ENCODE measurements around the gene UQCC3. TPM values are rescaled to one million over a fixed set of nuclear protein-coding genes. Genes with fewer than 3 reads are reported as not detected.
A peak's percentile ranks its signal among the peaks of the same experiment; 100 is the strongest.

Gene UQCC3
- total and polyA plus RNA-seq, 2 of the 13 experiments (the other 11 are each of a cell fraction or from before 2014, with no cell fraction given) = 7.7 to 16.0 TPM

- no peak; the same call in 1 of the 2 replicates for TF ChIP-seq NRL (CRISPR knock-in tag; IDR thresholded peaks at IDR 0.05; ENCODE audit: borderline replicate concordance)
- TF ChIP-seq ZNF619 (CRISPR knock-in tag; IDR thresholded peaks at IDR 0.05) = no peak; the same call in 1 of the 2 replicates
- TF ChIP-seq ARNT (IDR thresholded peaks at IDR 0.05) = no peak
- no peak; the same call in none of the 2 replicates for TF ChIP-seq ZFX (CRISPR knock-in tag; IDR thresholded peaks at IDR 0.05; ENCODE audit: low read depth)
- TF ChIP-seq FOXM1 (CRISPR knock-in tag; IDR thresholded peaks at IDR 0.05) = no peak
- TF ChIP-seq, protein P1, sequence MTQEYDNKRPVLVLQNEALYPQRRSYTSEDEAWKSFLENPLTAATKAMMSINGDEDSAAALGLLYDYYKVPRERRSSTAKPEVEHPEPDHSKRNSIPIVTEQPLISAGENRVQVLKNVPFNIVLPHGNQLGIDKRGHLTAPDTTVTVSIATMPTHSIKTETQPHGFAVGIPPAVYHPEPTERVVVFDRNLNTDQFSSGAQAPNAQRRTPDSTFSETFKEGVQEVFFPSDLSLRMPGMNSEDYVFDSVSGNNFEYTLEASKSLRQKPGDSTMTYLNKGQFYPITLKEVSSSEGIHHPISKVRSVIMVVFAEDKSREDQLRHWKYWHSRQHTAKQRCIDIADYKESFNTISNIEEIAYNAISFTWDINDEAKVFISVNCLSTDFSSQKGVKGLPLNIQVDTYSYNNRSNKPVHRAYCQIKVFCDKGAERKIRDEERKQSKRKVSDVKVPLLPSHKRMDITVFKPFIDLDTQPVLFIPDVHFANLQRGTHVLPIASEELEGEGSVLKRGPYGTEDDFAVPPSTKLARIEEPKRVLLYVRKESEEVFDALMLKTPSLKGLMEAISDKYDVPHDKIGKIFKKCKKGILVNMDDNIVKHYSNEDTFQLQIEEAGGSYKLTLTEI (CRISPR knock-in tag; conservative IDR thresholded peaks at IDR 0.05) = no peak
- TF ChIP-seq, protein P2, sequence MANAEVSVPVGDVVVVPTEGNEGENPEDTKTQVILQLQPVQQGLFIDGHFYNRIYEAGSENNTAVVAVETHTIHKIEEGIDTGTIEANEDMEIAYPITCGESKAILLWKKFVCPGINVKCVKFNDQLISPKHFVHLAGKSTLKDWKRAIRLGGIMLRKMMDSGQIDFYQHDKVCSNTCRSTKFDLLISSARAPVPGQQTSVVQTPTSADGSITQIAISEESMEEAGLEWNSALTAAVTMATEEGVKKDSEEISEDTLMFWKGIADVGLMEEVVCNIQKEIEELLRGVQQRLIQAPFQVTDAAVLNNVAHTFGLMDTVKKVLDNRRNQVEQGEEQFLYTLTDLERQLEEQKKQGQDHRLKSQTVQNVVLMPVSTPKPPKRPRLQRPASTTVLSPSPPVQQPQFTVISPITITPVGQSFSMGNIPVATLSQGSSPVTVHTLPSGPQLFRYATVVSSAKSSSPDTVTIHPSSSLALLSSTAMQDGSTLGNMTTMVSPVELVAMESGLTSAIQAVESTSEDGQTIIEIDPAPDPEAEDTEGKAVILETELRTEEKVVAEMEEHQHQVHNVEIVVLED (CRISPR knock-in tag; IDR thresholded peaks at IDR 0.05; ENCODE audit: borderline replicate concordance) = peak; percentile 64; the same call in 1 of the 2 replicates
- TF ChIP-seq, protein P3, sequence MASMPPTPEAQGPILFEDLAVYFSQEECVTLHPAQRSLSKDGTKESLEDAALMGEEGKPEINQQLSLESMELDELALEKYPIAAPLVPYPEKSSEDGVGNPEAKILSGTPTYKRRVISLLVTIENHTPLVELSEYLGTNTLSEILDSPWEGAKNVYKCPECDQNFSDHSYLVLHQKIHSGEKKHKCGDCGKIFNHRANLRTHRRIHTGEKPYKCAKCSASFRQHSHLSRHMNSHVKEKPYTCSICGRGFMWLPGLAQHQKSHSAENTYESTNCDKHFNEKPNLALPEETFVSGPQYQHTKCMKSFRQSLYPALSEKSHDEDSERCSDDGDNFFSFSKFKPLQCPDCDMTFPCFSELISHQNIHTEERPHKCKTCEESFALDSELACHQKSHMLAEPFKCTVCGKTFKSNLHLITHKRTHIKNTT (CRISPR knock-in tag; IDR thresholded peaks at IDR 0.05) = no peak
- no peak for TF ChIP-seq HDAC6 (IDR thresholded peaks at IDR 0.05; ENCODE audit: low read depth, low read length)
- TF ChIP-seq ZNF777 (CRISPR knock-in tag; IDR thresholded peaks at IDR 0.05) = no peak
- no peak for TF ChIP-seq GTF2F1 (IDR thresholded peaks at IDR 0.05; ENCODE audit: low read length)
- TF ChIP-seq ZNF333 (CRISPR knock-in tag; IDR thresholded peaks at IDR 0.05; ENCODE audit: borderline replicate concordance) = no peak; the same call in 1 of the 2 replicates
- TF ChIP-seq ZNF17 (CRISPR knock-in tag; IDR thresholded peaks at IDR 0.05) = no peak
- no peak; the same call in 1 of the 2 replicates for TF ChIP-seq KDM5A (IDR thresholded peaks at IDR 0.05; ENCODE audit: borderline replicate concordance, low read length)
- peak; percentile 78 for TF ChIP-seq RBFOX2 (IDR thresholded peaks at IDR 0.05; ENCODE audit: low read depth, low read length)
- no peak for TF ChIP-seq MIXL1 (CRISPR knock-in tag; IDR thresholded peaks at IDR 0.05)
- no peak for TF ChIP-seq ZFP82 (CRISPR knock-in tag; IDR thresholded peaks at IDR 0.05; ENCODE audit: borderline replicate concordance)
- no peak for TF ChIP-seq ZFP36L1 (CRISPR knock-in tag; IDR thresholded peaks at IDR 0.05)
- no peak for TF ChIP-seq KLF12 (CRISPR knock-in tag; IDR thresholded peaks at IDR 0.05; ENCODE audit: borderline replicate concordance)
- TF ChIP-seq SOX6 (IDR thresholded peaks at IDR 0.05) = no peak
- peak; percentile 39 for TF ChIP-seq SOX6 (CRISPR knock-in tag; IDR thresholded peaks at IDR 0.05)
- TF ChIP-seq HMG20A (CRISPR knock-in tag; IDR thresholded peaks at IDR 0.05; ENCODE audit: borderline replicate concordance) = no peak
- no peak for TF ChIP-seq CTCF (CRISPR knock-in tag; IDR thresholded peaks at IDR 0.05)
- no peak for TF ChIP-seq ZNF674 (CRISPR knock-in tag; IDR thresholded peaks at IDR 0.05; ENCODE audit: low read depth)
These were observed 34.7 kb downstream of the UQCC3 start (continued) for GRCh38 chr11:62705880-62706849.
